ENCODE data around the gene PFDN4.

Gene PFDN4

DNA sequence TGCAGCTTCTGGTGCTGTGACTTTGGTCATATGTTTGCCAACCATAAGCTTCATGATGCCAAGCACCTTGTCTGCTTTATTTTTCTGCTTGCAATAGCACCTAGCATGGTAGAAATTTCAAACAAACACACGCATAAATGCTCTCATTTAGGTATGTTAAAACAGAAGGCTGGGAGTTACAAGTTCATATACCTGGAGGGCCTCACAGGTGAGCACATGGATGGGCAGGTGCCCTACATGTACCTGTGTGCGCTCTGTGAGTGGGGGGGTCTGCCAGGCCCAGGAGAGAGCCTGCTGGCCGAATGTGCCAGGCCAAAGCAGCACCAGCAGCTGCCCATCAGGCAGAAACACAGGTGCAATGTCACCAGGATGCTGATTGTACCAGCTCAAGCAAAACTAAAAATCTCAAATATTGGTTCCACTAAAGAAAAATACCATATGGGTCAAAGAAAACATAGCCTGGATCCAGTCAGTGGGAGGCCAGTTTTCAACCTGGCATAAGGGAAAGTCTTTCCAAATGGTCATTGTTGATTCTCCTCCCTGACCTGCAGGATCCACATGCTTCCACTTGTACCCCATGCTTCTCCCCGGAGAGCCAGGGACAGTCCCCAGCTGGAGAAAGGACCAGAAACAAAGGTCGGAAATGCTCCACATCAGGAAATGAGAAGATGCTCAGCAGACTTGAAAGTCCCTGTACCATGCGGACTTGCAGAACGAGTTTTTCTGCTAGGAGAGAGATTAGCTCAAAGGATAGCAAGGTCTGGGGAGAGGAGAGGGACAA lies 7.2 kb upstream of the PFDN4 start:
- no peak for TF ChIP-seq ZNF274 (IDR thresholded peaks at IDR 0.05; ENCODE audit: low read depth, low read length)

DNA sequence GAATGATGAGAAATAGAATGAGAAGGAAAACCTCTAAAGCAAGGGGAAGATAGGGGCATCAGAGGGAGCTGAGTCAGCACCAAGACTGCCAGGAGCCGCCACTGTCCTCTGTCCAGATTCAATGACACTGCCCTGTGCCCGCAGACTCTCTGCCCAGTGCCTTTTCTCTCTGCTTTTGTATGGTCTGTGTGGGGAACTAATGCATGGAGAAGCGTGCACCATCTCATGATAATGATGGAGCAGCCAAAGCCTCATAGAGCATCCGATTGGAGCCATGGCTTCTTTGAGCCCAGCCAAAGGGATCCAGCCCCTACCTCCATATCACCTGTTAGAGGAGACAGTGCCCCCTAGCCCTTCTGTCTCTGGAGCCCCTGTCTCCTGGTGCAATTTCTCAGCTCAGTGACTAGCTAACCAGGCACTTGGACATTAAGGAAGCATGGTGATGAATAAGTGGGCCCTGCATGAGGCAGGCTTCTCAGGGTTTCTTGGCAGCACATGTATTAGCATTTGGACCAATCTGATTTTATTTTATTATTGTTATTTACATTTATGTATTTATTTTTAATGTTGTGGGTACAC lies 6.5 kb upstream of the PFDN4 start:
- no peak overlapping the region for H3K4me3 ChIP-seq (ENCODE audit: low read length)
- TF ChIP-seq ZNF274 (IDR thresholded peaks at IDR 0.05; ENCODE audit: low read depth, low read length): no peak

More for the DNA sequence above, 7.2 kb upstream of the PFDN4 start:
- H3K4me3 ChIP-seq (ENCODE audit: low read length): no peak overlapping the region

GRCh38 chr20:54203281-54203680 lies 4.6 kb upstream of the PFDN4 start:
- no peak overlapping the region for H3K4me3 ChIP-seq (ENCODE audit: low read length)
- no peak for TF ChIP-seq ZNF274 (IDR thresholded peaks at IDR 0.05; ENCODE audit: low read depth, low read length)

- TF ChIP-seq ZNF274 (IDR thresholded peaks at IDR 0.05; ENCODE audit: low read depth, low read length): no peak
- H3K4me3 ChIP-seq (ENCODE audit: low read length): no peak overlapping the region
These were observed 3.8 kb upstream of the PFDN4 start for GRCh38 chr20:54204063-54204462.

DNA sequence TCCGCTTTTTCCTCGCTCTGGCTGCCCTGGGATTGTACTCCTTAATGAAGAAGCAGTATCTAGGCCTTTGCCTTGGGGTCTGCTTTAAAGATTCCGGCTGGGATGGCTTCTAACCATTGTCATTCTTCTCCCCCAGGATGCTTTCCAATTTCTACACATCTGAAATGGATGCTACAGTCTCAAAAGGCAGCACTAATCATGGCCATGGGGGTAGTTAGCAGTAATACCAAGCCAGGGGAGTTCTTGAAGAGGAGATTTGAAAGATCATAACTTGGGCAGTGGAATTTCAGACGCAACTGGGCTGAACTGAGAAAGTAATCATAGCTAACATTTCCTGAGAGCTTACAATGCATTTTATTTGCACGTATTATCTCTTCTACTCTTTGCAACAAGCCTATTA lies 3.4 kb upstream of the PFDN4 start:
- no peak for TF ChIP-seq ZNF274 (IDR thresholded peaks at IDR 0.05; ENCODE audit: low read depth, low read length)
- no peak overlapping the region for H3K4me3 ChIP-seq (ENCODE audit: low read length)

DNA sequence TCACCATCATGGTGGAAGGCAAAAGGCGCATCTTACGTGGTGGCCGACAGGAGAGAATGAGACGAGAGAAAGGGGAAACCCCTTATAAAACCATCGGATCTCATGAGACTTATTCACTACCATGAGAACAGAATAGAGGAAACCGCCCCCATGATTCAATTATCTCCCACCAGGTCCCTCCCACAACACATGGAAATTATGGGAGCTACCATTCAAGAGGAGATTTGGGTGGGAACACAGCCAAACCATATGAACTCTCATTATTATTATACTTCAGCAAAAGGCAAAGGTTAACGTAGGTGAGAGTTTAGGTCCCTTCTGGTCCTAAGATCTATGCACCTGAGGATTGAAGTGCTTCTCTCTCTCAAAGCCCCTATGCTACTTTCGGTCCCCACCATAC lies 2.4 kb upstream of the PFDN4 start:
- TF ChIP-seq ZNF274 (IDR thresholded peaks at IDR 0.05; ENCODE audit: low read depth, low read length): no peak
- H3K4me3 ChIP-seq (ENCODE audit: low read length): no peak overlapping the region

- no peak overlapping the region; the same call in 1 of the 2 replicates for H3K4me3 ChIP-seq (ENCODE audit: low read length)
- TF ChIP-seq ZNF274 (IDR thresholded peaks at IDR 0.05; ENCODE audit: low read depth, low read length): no peak
These were observed 689 bp upstream of the PFDN4 start for GRCh38 chr20:54207053-54207742.

DNA sequence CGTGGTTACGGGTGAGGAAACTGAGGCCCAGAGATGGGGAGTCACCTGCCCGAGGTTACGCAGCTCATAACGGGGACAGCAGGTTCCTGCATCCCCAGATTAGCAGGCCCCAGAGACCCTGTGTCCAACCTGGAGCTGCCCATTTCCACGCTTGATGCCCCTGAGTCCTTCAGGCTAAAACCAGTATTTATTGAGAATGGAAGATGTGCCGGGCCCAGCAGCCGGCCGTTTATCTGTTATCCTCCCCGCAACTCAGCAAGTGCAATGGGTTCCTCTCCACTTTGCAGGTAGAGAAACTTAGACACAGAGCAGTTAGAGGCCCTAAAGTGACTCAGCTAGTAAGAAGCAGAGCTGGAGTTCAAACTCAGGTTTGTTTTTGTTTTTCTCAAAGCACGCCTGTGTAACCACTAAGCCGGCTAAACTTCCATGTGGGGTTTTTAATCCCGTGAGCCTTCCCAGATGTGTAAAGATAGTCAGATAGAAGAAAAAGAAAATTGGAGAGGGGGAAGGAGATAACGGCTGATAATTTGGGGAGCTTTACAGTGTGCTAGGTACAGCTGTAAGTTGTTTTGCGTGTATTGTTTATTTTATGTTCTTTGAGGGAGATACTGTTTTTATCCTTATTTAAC lies 775 bp downstream of the PFDN4 start:
- no peak for TF ChIP-seq ZNF274 (IDR thresholded peaks at IDR 0.05; ENCODE audit: low read depth, low read length)
- peak overlapping the region; percentile 83 for H3K4me3 ChIP-seq (ENCODE audit: low read length)

DNA sequence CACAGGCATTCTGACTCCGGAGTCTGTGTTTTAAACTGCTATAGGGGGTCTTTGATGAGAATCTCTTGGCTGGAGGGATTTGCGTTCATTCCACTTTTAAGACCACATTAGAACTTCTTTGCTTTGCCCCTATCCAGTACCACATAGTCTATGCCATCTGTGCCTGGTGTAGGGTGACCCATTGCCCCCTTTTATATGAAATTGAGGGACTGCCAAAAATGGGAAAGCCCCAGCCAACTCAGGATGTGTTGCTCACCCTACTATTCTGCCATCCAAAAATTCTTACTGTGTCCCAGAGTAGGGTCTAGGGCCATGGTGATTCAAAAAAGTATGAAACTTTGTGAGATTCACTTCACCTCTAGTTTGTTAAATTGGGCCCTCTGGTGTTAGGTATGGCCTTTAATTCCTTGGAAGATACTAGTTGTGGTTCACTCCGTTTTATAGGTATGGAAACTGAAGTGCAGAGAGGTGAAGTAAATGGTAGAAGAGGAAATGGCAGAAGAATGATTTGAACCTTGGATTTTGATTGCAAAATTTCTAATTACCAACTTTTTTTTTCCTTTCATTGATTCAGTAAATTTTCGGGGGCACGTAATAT lies 1.4 kb downstream of the PFDN4 start:
- TF ChIP-seq ZNF274 (IDR thresholded peaks at IDR 0.05; ENCODE audit: low read depth, low read length): no peak
- H3K4me3 ChIP-seq (ENCODE audit: low read length): peak overlapping the region; percentile 83

DNA sequence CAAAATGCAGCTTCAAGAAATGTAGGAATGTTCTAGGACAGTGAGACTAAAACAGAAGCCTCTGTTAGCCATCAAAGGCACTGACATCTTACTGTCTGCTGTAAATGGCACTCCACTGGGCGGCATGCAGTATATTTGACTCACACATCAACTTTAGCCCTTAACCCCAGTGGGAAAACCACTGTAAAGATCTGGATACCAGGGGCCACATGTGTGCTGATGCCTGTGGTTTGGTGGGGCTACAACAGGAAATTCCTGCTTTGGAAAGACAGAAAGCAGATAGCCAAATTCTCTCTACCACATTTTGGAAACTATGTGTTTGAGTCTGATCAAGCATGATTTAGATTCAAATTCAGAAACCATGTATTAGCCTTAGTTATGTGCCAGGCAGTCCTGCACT lies 4.3 kb downstream of the PFDN4 start:
- H3K4me3 ChIP-seq (ENCODE audit: low read length): no peak overlapping the region
- no peak for TF ChIP-seq ZNF274 (IDR thresholded peaks at IDR 0.05; ENCODE audit: low read depth, low read length)

GRCh38 chr20:54212871-54213270 lies 5.0 kb downstream of the PFDN4 start:
- TF ChIP-seq ZNF274 (IDR thresholded peaks at IDR 0.05; ENCODE audit: low read depth, low read length): no peak
- no peak overlapping the region for H3K4me3 ChIP-seq (ENCODE audit: low read length)

DNA sequence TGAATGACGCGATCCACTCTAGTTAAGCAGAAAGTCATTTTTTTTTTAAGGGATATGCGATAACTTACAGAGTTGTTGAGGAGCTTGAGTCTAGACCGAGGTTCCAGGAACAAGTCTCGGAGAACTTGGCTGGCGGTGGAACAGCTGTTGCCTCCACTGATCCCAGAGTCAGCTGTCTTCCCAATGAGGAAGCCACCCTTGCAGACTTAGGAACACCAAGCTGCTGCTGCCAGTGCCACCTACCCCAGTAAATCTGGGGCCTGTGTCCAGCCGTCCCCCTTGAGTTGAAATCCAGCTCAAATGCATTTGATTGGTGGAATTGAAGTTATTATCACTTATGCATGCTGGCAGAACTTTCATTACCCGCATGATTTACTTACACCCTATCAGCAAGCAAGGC lies 6.7 kb downstream of the PFDN4 start:
- H3K4me3 ChIP-seq (ENCODE audit: low read length): no peak overlapping the region
- TF ChIP-seq ZNF274 (IDR thresholded peaks at IDR 0.05; ENCODE audit: low read depth, low read length): no peak

DNA sequence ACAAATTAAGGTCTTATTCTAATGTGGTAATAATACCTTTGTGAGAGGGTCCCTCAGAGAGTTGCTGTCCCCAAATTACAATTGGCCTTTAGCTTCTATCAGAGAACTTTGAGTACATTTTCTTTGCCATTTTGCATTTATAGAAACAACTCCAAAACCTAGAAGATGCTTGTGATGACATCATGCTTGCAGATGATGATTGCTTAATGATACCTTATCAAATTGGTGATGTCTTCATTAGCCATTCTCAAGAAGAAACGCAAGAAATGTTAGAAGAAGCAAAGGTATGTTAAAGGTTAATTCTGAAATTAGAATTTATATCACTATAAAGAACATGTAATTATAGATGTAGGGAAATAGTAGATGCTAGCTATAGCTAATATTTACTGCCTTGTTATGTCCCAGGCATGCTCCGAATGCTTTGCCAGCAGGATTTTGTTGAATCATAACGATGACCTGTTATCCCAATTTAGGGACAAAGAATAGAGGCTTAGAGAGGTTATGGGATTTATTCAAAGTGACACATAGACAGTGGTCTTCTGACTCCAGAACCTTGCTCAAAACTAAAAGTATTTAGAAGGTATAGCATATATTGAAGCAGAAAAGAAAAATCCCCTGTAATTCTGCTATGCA lies 7.4 kb downstream of the PFDN4 start:
- no peak for TF ChIP-seq ZNF274 (IDR thresholded peaks at IDR 0.05; ENCODE audit: low read depth, low read length)
- H3K4me3 ChIP-seq (ENCODE audit: low read length): no peak overlapping the region

DNA sequence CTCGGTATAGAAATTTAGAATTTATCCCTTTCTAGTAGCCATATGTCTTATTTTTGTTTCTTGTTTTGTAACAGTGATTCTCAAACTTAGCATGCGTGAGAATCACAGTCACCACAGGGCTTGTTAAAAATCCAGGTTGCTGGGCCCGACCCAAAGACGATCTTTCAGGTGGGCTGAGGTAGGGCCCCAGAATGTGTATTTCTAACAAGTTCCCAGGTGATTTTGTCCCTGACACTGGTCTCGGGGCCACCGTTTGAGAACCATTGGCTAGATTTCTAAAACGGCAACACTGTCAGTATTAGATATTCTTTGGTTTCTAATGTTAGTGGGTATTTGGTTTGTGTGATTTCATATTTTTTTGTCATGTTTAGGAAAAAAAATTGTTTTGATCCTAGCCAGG lies 9.9 kb downstream of the PFDN4 start:
- no peak for TF ChIP-seq ZNF274 (IDR thresholded peaks at IDR 0.05; ENCODE audit: low read depth, low read length)
- H3K4me3 ChIP-seq (ENCODE audit: low read length): no peak overlapping the region

Data from GM08714 (cell line).